Measurements from ENCODE around the gene KCTD13.
"Not testable (repeated sequence)": the region's sequence is repeated elsewhere in the genome, so short reads cannot be mapped to it uniquely, and the experiment has no call there.

The KCTD13 gene

DNA sequence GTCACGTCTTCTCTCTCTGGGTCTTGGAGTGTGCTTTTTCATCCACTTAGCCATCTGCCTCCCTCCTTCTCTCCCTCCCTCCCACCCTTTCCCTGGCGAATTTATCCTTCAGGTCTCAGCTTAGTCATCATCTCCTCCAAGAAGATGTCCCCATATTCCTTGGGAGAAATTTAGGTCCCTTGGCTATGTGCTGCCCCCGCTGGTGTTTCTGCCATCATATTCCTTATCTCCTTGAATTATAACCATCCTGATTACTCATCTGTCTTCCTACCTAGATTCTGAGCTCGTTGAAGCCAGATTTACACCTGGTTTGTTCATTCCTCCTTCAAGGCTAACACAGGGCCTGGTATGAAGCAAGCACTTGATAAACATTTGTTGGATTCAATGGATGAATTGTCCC is 31.7 kb downstream of the KCTD13 start:
- DNase-seq: no peak
- in situ Hi-C loops (cut with MboI; ENCODE audit: low pct_unique_long_range_greater_than_20kb, low sequenced_read_pairs): loop anchor here (10.0 kb wide), 1 partner anchor 60 kb away; no protein-coding TSS in a partner anchor

DNA sequence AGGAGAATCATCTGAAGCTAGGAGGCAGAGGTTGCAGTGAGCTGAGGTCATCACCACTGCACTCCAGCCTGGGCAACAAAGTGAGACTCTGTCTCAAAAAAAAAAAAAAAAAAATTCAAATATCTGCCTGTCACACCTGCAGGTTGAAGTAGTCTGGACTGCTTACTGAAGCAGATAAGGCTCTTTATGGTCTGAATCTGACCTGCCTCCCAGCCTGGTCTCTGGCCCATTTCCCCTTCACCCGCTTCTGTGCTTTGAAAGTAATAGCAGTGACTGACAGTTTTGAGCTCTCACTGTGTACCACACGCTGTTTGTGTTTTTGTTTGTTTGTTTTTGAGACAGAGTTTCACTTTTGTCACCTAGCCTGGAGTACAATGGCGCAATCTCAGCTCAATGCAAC is 32.5 kb downstream of the KCTD13 start:
- no peak for DNase-seq
- in situ Hi-C loops (cut with MboI; ENCODE audit: low pct_unique_long_range_greater_than_20kb, low sequenced_read_pairs): loop anchor here (10.0 kb wide), 1 partner anchor 59 kb away; no protein-coding TSS in a partner anchor

DNA sequence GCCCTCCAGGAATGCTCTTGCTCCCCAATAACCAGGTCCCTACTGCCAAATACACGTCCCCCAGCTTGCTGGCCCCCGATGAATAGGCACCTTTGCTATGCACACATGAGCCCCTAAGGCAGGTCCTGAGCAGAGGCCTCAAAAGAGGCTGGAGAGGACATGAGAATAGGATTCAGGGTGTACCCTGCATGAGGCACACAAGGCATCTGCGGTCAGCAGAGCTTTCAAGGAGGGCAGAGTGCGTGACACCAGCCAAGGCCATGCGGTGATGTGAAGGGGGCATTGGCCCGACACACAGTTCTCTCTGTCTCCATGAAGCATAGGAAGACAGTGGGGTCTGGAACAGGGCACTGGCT is 33.6 kb downstream of the KCTD13 start:
- in situ Hi-C loops (cut with MboI; ENCODE audit: low pct_unique_long_range_greater_than_20kb, low sequenced_read_pairs): loop anchor here (10.0 kb wide), 1 partner anchor 58 kb away; no protein-coding TSS in a partner anchor
- no peak for DNase-seq

DNA sequence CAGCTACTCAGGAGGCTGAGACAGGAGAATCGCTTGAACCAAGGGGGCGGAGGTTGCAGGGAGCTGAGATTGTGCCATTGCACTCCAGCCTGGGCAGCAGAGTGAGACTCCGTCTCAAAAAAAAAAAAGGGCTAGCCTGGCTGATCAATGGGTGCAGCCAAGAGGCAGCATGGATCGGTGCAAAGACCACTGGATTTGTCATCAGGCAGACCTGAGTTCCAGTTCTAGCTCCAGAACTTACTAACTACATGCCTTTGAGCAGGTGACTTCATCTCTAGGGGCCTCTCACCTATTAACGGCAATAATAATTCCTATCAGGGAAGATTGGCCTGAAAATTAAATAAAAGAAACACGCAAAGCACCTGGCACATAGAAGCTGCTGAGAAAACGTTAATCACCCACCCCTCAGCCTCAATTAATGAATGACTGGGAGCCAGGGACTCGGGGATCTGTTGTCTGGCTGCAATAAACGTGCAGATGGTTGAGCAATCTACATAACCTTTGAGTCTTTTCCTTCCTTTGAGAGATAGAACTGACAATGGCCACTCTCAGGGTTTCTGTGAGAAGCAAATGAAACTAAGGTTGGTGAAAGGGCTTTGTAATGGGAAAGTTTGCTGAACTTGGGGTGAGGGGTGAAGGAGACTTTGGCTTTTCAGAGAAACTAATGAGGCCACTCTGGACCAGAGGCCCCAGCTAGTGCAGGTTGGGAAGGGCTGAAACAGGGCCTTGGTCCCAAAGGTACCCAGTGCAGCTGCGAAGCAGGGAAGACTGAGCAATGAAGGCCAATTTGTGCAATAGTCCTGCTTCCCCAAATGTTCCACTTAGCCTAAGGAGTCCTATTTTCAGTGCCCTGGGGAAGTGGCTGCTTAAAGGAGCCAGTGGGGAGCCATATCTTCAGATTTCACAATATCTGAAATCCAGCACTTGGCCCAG is 34.2 kb downstream of the KCTD13 start:
- in situ Hi-C loops (cut with MboI; ENCODE audit: low pct_unique_long_range_greater_than_20kb, low sequenced_read_pairs): loop anchor here (10.0 kb wide), 1 partner anchor 57 kb away; no protein-coding TSS in a partner anchor

DNA sequence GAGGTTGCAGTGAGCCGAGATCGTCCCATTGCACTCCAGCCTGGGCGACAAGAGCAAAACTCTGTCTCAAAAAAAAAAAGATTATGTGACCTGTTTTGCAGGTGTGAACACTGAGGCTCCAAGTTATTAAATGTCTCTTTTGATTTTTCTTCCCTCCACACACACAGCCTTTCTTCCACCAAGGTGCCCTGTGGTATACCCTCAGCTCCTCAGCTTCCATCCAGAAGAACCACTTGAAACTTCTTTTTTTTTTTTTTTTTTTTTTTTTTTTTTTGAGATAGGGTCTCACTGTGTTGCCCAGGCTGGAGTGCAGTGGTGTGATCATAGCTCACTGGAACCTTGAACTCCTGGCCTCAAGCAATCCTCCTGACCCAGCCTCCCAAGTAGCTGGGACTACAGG is 36.7 kb downstream of the KCTD13 start:
- in situ Hi-C loops (cut with MboI; ENCODE audit: low pct_unique_long_range_greater_than_20kb, low sequenced_read_pairs); DNase-seq: not testable (repeated sequence)

More for the DNA sequence above, 34.2 kb downstream of the KCTD13 start:
- DNase-seq: no peak

DNA sequence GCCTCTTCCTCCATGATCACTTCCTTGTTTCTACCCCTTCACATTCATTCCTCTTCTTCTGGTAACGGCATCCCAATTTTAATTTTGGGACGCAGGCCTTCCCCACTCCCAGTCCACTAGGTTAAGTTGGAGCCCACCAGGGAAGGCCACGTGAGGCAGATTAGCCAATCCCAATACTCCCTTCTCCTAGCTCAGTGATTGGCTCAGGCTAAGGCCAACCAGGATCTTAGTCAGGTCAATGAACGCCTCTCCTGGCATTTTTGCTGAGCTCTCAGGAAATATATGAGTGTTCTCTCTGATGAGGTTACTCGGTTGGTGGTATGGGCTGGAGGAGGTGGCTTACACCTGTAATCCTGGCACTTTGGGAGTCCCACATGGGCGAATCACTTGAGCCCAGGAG is 42.0 kb downstream of the KCTD13 start:
- no peak for DNase-seq
- in situ Hi-C loops (cut with MboI; ENCODE audit: low pct_unique_long_range_greater_than_20kb, low sequenced_read_pairs): no loop called here

DNA sequence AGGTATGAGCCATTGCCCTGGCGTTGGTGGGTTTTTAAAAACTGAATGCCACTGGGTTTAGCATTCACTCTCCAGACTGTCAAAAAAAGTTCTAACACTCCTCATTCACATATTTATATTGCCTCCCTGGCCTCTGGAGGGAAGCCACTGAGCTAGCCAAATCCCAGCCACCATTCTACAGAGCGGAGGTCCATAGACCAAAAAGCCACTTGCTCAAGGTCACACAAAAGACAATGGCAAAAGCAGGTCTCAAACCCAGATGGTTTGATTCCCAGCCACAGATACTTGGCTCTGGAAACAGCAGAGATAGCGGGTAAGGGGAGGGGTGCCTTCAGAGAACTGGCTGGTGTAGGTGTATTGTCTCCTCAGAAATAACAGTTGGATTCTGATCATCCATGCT is 45.0 kb downstream of the KCTD13 start:
- in situ Hi-C loops (cut with MboI; ENCODE audit: low pct_unique_long_range_greater_than_20kb, low sequenced_read_pairs): no loop called here
- no peak for DNase-seq

DNA sequence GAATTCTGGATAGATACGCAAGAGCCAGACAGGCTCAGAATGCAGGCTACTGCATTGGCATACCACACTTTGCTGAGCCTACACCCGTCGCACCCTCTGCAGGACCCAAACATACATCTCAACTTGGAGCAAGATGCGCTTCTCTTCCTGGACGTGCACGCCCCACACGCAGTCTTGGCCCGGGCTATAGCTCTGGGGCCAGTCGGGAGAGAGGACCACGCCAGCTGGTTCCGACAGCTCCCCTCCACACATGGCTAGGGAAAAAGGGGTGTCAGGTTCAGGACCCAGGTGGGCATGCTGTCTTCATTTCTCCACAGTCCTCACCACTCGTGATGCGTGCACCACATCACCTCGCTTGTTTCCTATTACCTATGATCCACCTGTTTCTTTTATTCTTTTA is 47.9 kb downstream of the KCTD13 start:
- in situ Hi-C loops (cut with MboI; ENCODE audit: low pct_unique_long_range_greater_than_20kb, low sequenced_read_pairs): no loop called here
- DNase-seq: no peak

DNA sequence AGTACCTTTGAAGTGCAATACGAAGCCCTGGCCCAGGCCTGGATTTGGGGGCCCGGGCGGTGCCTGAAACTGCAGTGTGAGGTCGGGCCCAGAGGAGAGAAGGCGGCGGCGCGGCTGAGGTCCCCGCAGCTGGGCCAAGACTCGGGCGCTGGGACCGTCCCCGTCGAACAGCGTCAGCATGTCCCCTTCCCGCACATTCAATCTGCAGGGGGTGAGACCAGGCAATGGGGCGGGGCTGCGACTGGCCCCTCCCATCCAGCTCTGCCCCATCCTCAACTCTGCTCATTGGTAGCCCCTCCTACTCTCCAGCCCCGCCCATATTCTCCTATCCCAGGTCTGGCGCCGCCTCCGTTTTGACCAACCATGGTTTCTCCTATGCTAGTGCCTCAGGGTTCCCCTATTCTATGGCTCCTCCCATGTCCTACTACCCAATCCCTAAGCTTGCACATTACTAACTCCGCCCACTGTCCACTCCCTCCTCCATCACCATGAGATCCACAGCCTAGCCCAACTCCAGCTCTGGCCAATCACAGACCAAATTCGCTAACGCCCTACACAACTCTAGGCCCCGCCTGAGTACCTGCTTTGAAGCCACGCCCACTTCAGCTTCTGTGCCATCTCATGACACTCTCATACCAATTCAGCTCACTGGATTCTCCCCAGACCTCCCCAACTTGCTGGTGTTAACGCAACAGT is 48.6 kb downstream of the KCTD13 start:
- peak; percentile 46 for DNase-seq
- in situ Hi-C loops (cut with MboI; ENCODE audit: low pct_unique_long_range_greater_than_20kb, low sequenced_read_pairs): no loop called here

DNA sequence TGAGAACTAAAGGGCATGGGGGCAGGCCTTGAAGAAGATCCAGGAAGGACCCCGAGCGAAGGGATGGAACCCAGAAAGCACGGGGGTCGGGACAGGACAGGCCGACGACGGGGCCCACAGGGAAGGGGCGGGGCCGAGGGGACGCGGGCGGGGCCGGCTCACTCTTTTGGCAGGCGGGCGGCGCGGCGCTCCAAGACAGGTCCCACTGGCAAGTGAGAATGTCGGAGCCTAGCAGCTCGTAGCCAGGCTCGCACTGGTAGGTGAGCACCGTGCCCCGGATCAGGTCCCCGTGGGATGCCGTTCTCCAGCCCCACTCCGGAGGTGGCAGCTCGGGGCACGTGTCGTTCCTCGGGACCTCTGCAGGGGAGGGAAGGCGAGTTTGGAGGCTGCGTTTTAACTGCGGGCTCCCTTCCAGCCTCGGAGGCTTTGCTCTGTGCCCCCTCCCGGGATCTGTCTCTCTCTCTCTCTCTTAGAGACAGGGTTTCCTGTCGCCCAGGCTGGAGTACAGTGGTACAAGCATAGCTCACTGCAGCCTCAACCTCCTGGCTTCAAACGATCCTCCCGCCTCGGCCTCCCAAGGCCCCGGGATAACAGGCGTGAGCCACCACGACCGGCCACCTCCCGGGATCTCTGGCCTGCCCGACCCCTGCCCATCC is 49.3 kb downstream of the KCTD13 start:
- in situ Hi-C loops (cut with MboI; ENCODE audit: low pct_unique_long_range_greater_than_20kb, low sequenced_read_pairs): no loop called here
- DNase-seq: no peak

DNA sequence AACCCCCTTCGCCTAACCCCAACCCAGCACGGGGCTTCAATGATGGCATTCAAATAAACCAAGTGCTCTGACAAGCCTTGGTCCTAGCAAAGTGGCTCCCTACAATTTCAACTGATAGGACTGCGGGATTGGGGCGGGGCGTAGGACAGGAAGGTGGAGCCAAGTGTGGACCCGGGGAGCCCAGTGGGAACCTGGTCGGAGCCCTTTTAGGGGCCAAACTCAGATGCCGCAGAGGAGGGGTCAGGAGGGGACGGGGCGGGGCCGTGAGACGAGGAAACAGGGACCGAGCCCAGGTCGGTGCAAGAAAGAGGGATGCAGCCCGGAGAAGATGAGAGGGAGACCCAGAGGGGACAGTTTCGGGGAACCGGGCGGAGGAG is 49.8 kb downstream of the KCTD13 start:
- in situ Hi-C loops (cut with MboI; ENCODE audit: low pct_unique_long_range_greater_than_20kb, low sequenced_read_pairs): no loop called here
- no peak for DNase-seq

DNA sequence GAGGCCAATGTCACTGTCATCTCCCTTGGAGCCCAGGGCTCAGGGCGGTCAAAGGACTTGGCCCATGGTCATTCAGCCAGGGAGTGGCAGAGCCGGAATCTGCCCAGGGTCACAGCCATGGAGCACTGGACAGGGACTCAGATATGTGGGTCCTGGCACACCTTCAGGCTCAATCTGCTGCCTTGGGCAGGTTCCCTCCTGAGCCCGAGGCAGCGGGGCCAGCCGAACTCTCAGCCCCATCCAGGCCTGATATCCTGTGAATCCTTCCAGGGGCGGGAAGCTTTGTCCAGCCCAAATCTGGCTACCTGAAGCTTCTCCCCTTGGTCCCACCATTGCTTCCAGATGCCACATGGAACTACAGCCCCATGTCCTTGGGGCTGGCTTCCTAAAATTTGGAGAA is 50.8 kb downstream of the KCTD13 start:
- in situ Hi-C loops (cut with MboI; ENCODE audit: low pct_unique_long_range_greater_than_20kb, low sequenced_read_pairs): no loop called here
- DNase-seq: no peak

DNA sequence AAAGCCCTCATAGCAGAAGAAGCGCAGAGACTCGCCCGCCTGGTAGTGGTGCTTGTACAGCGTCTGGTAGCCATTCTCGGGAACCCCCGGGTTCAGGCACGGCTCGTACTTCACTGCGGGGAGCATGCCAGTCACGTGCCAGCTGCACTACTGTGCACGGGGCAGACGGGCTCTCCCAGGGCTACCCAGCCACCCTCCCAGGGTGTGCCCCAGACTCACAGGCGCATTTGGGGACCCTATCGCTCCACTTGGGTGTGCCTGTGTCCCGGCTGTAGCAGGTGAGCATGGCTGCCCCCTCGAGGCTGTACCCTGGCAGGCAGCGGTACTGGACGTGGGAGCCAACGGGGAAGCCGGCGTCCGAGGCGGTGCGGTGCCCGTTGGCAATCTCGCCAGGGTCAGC is 52.7 kb downstream of the KCTD13 start:
- DNase-seq: no peak
- in situ Hi-C loops (cut with MboI; ENCODE audit: low pct_unique_long_range_greater_than_20kb, low sequenced_read_pairs): no loop called here

DNA sequence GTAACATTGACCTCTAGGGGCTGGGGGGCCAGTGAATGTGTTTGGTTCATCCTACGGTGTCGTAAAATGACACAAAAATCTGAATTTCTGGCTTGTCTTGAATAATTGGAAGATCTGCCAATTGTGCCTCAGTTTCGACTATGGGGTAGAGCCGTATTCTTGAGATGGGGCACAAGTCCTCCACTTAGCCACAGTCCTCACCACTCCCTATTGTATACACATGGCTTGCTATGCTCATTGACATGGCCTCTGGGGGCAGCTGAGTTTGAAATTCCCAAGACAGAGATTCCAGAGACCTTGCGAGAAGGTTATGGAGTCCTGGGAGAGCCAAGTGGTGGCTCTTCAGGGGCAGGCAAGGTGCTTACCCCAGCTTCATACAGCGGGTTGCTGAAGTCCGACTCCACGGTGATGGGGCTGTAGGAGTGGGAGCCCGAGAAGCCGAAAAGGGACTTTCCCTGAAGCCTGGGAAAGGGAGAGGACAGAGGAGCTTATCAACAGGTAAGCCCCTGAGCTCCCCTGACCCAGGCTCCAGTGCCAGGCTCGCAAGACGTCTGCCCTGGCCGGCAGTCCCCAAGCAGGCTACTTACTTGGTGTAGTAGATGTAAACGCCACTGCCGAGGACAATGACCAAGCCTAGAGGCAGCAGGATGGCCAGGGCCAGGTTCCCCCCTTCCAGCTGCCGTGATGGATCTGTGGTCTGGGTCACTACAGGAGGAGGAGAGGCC is 54.0 kb downstream of the KCTD13 start:
- in situ Hi-C loops (cut with MboI; ENCODE audit: low pct_unique_long_range_greater_than_20kb, low sequenced_read_pairs): no loop called here
- no peak for DNase-seq

DNA sequence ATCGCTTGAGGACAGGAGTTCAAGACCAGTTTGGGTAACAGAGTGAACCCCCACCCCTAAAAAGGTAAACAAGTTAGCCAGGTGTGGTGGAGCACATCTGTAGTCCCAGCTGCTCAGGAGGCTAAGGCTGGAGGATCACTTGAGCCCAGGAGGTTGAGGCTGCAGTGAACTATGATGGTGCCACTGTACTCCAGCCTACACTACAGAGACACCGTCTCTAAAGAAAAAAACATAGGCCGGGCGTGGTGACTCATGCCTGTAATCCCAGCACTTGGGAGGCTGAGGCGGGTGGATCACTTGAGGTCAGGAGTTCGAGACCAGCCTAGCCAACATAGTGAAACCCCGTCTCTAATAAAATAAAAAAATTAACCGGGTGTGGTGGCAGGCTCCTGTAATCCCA is 57.0 kb downstream of the KCTD13 start:
- in situ Hi-C loops (cut with MboI; ENCODE audit: low pct_unique_long_range_greater_than_20kb, low sequenced_read_pairs); DNase-seq: not testable (repeated sequence)

DNA sequence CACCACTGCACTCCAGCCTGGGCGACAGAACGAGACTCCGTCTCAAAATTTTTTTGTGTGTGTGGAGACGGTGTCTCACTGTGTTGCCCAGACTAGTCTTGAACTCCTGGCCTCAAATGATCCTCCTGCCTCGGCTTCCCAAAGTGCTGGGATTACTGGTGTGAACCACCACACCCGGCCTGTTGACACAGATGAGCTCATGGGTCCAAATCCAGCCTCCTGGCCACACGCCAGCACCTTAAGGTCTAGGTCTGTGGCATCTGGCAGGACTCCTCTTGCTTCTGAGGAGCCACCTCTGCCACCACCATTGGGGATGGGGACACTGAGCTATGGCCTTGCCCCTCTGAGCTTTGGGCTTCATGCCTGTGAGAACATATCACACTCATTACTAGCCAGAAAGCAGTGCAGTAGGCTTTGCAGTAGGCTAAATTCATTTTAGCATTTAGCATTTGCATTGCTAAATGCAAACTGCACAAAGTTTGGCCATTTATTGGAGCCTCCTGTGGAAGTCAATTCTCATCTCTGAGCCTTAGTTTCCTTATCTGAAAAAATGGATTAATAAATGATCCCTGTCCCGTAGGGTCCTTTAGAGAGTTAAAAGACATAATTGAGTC is 57.5 kb downstream of the KCTD13 start:
- in situ Hi-C loops (cut with MboI; ENCODE audit: low pct_unique_long_range_greater_than_20kb, low sequenced_read_pairs): no loop called here
- no peak for DNase-seq

DNA sequence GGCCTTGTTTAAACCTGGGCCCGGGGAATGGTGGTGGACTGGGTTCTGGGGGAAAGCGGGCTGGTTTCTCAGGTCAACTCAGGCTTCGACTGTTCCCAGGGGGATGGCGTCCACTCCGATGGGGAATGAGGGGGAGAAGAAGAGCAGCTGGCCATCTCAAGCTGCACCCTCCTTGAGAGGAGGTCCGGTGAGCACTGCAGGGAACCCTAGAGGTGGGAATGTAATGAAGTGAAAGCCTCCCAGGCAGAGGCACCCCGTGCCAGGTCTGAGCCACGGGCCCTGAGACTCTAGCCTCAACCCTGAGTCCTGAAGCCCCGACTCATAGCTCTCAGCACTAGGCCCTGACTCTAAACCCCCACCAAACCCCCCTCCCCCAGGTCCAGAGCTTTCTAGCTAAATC is 61.8 kb downstream of the KCTD13 start:
- in situ Hi-C loops (cut with MboI; ENCODE audit: low pct_unique_long_range_greater_than_20kb, low sequenced_read_pairs): no loop called here
- no peak for DNase-seq

DNA sequence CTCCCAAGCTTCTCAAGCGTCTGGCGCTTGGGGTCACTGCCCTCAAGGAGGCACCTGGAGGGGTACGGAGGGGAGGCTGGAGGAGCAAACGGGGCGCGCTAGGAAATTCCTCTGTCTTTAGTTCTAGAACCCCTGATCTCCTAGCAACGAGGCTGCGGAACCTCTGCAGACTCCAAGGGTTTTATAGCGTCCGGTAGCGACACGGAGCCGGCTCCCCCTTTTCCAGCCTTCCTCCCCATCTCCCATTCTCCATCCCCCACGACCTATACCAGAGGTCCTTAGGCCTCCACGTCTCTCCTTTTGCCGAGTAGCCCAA is 62.4 kb downstream of the KCTD13 start:
- no peak for DNase-seq
- in situ Hi-C loops (cut with MboI; ENCODE audit: low pct_unique_long_range_greater_than_20kb, low sequenced_read_pairs): no loop called here

All from KBM-7 (cell line).